CD4-positive, alpha-beta T cell treated with Interferon gamma for 1 hour (primary cell): ENCODE data around the gene PIGP.
"Not testable (repeated sequence)": the region's sequence is repeated elsewhere in the genome, so short reads cannot be mapped to it uniquely, and the experiment has no call there.

Experiments used
- DNase-seq: peaks from one replicate; pipeline ENCODE4 v3.0.0-alpha.2; 2020

Gene PIGP

DNA sequence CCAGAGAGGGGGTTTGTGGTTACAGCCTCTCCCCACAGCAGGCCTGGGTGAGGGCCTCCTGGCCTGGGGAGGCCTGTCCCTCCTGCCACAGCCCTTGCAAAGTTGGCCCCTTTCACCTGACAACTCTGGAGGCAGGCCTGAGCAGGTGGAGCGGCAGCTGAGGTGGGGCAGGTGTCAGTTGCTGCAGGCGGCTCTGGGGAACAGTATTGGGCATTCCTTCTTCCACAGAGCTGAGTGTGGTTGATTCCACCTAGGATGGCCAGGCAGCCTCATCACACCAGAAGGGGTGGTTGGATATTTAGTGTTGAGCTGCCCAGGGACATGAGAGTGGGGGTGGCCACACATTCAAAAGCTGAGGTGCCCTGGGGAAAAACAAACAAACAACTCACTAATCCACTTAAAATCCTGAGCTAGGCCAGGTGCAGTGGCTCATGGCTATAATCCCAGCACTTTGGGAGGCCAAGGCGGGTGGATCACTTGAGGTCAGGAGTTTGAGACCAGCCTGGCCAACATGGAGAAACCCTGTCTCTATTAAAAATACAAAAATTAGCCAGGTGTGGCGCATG is 31.1 kb downstream of the PIGP start:
- no peak for DNase-seq

DNA sequence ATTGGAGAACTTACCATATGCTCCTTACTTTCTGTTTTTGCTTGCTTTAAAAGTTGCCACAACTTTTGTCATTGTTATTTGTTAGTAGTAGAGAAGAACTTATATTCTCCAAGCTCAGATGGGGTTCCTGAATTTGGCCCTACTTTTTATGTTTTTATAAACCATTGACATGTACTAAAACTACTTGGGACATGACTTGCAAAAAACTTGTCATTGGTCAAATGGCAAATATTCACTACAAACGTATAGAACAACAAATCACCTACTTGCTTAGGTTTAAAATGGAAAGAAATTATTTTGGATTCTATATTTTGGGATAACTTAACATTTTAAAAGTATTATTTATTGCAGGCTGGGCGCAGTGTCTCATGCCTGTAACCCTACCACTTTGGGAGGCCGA is 32.7 kb downstream of the PIGP start:
- no peak for DNase-seq

- DNase-seq, result no peak
These were observed 33.3 kb downstream of the PIGP start for GRCh38 chr21:37039411-37040075.

- DNase-seq, result no peak
These were observed 36.7 kb downstream of the PIGP start for GRCh38 chr21:37036177-37036576.

- not testable (repeated sequence) for DNase-seq
These were observed 38.5 kb downstream of the PIGP start for GRCh38 chr21:37034394-37034793.

DNA sequence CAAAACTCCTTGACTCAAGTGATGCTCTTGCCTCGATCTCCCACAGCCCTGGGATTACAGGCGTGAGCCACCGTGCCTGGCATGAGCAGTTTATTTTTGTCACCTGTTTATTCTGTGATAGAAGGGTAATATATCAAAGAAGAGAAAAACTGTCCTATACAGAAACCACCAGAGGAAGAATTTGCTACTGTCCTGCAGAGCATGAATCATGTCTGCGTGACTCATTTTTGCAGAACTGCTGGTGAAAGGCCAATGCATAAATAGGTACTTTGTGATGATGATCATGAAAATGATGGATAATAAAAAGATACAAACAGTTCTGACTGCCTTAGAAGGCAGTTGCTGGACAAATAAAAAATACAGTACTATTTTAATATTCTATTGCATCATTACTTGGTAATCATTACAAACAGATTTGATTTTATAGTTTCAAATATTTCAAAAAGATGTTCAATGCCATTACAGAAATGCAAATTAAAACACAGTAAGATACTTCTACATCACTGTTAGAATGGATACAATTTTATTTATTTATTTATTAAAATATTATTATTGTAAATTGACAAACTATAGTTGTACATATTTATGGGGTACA is 39.9 kb downstream of the PIGP start:
- DNase-seq, result no peak

DNA sequence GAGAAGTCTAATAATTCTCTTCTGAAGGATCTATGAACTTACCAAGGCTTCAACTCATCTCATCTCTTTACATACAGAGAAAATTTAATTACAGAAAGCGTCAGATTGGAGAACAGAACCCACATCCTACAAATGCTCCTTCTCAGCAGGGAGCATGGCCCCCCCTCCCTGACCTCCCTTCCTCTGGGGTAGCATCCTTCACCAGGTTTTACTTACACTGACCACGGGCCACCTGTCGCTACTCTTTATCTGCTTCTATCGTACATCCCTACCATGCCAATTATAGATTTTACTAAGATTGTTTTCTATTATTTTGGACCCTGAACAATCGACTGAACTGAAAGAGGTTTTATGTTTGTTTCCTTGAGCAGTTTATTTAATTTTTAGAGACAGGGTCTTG is 40.6 kb downstream of the PIGP start:
- DNase-seq, result no peak

DNA sequence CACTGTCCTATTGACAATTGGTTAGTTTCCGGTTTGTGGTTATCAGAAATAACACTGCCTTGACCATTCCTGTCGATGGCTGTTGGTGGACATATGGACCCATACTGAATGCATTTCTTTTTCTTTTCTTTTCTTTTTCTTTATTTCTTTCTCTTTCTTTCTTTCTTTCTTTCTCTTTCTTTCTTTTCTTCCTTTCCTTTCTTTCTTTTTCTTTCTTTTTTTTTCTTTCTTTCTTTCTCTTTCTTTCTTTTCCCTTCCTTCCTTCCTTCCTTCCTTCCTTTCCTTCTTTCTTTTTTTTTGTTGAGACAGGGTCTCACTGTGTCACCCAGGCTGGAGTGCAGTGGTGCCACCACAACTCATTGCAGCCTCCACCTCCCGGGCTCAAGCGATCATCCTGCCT is 42.0 kb downstream of the PIGP start:
- DNase-seq, result no peak

- DNase-seq, result no peak
These were observed 44.3 kb downstream of the PIGP start for GRCh38 chr21:37028570-37028969.

GRCh38 chr21:37026499-37026898 is 46.4 kb downstream of the PIGP start:
- no peak for DNase-seq

- no peak for DNase-seq
These were observed 54.8 kb downstream of the PIGP start for GRCh38 chr21:37017951-37018679.
